A549 (cell line): ENCODE measurements around the gene FRMD3. TPM values are rescaled to one million over a fixed set of nuclear protein-coding genes. Genes with fewer than 3 reads are reported as not detected.

Source experiments
- ATAC-seq, 2 experiments: fragments of 200-7000 bp in 1 of 2; fragments of >200 bp in 1 of 2; cut with Nextera tagmentation in 1 of 2; cut with Tn5 transposase in 1 of 2; 3 replicates each; pipeline versions ENCODE4 v1.8.0 to v1.9.1; 2018 to 2020; ENCODE audit warnings: mild to moderate bottlenecking in 1 of 2, moderate library complexity in 1 of 2
- CTCF ChIA-PET: fragments of 300-600 bp; sonication (Branson Sonifier 250); formaldehyde crosslinking; extraction: SDS; loops from one replicate; lab custom pipeline; 2021; ENCODE audit warnings: antibody characterized with exemption, inconsistent platforms; lab: Yijun Ruan, JAX
- POLR2A ChIA-PET: fragments of 350-600 bp; formaldehyde crosslinking; extraction: SDS; loops from one replicate; lab custom pipeline; 2021; ENCODE audit warnings: antibody characterized with exemption, inconsistent platforms; lab: Yijun Ruan, JAX
- DNase-seq, 2 experiments: peaks; one replicate each; pipeline versions ENCODE4 v3.0.0 to v3.0.0-alpha.2; 2011 to 2016; ENCODE audit warnings: low read depth in 1 of 2, low spot score in 1 of 2
- FAIRE-seq: peaks from 2 replicates; lab custom pipeline; 2011; peaks lifted over from hg19 to GRCh38; lab: Jason Lieb, UNC
- H3K27ac ChIP-seq, 2 experiments: fragments of >200 bp; sonication (Bioruptor Twin); formaldehyde crosslinking; 3 replicates each; pipeline ENCODE4 v1.5.1; 2016 to 2017
- H3K4me1 ChIP-seq: fragments of >200 bp; sonication (Bioruptor Twin); formaldehyde crosslinking; 3 replicates; pipeline ENCODE4 v1.6.1; 2016
- H3K4me2 ChIP-seq: fragments of >200 bp; sonication (Bioruptor Twin); formaldehyde crosslinking; 3 replicates; pipeline ENCODE4 v1.6.1; 2016
- H3K4me3 ChIP-seq: fragments of >200 bp; sonication (Bioruptor Twin); formaldehyde crosslinking; 3 replicates; pipeline ENCODE4 v1.5.1; 2016
- H3K9me3 ChIP-seq: fragments of >200 bp; sonication (Bioruptor Twin); formaldehyde crosslinking; 3 replicates; pipeline ENCODE4 v1.6.1; 2016
- CBX2 ChIP-seq: fragments of 200-600 bp; sonication (generic); IDR thresholded peaks from 2 replicates; pipeline ENCODE4 v1.6.1; 2016; ENCODE audit warnings: low read depth, mild to moderate bottlenecking, borderline replicate concordance
- EP300 ChIP-seq, 2 experiments: fragments of >200 bp; sonication (Bioruptor Twin); formaldehyde crosslinking; IDR thresholded peaks; 2 replicates in 1 of 2; 3 replicates in 1 of 2; pipeline ENCODE4 v1.6.1; 2016 to 2017
- FOSB ChIP-seq: fragments of 250-450 bp; sonication (Bioruptor Pico); IDR thresholded peaks from 2 replicates; pipeline ENCODE4 v1.5.0; 2020; ENCODE audit warnings: mild to moderate bottlenecking, moderate library complexity
- GATA3 ChIP-seq: IDR thresholded peaks from 2 replicates; pipeline ENCODE4 v1.6.1; 2012; ENCODE audit warnings: borderline replicate concordance
- HEYL ChIP-seq: fragments of 250-450 bp; sonication (Bioruptor Pico); IDR thresholded peaks from 2 replicates; pipeline ENCODE4 v1.8.0; 2021; ENCODE audit warnings: mild to moderate bottlenecking, moderate library complexity
- JUNB ChIP-seq: fragments of >200 bp; sonication (Bioruptor Twin); formaldehyde crosslinking; IDR thresholded peaks from 2 replicates; pipeline ENCODE4 v1.6.1; 2016
- MAFK ChIP-seq: fragments of 450-650 bp; IDR thresholded peaks from 2 replicates; pipeline ENCODE4 v1.6.1; 2014; ENCODE audit not compliant: partially characterized antibody
- MAZ ChIP-seq: fragments of 150-350 bp; IDR thresholded peaks from 2 replicates; pipeline ENCODE4 v1.6.1; 2014; ENCODE audit warnings: antibody characterized with exemption, low read depth, low read length, borderline replicate concordance
- PHF8 ChIP-seq: fragments of 200-600 bp; sonication (generic); IDR thresholded peaks from 2 replicates; pipeline ENCODE4 v1.6.1; 2016; ENCODE audit warnings: low read depth, mild to moderate bottlenecking, antibody characterized with exemption, moderate library complexity, borderline replicate concordance
- RARB ChIP-seq: fragments of 250-450 bp; sonication (Bioruptor Pico); IDR thresholded peaks from 2 replicates; pipeline ENCODE4 v1.8.0; 2021; ENCODE audit warnings: mild to moderate bottlenecking, moderate library complexity
- RCOR1 ChIP-seq: fragments of 150-350 bp; IDR thresholded peaks from 2 replicates; pipeline ENCODE4 v1.6.1; 2014; ENCODE audit warnings: antibody characterized with exemption, low read length, low read depth
- SREBF2 ChIP-seq: fragments of 450-650 bp; IDR thresholded peaks from 2 replicates; pipeline ENCODE4 v1.6.1; 2014; ENCODE audit warnings: mild to moderate bottlenecking, moderate library complexity
- TFCP2L1 ChIP-seq: fragments of 250-450 bp; sonication (Bioruptor Pico); IDR thresholded peaks from 2 replicates; pipeline ENCODE4 v1.5.0; 2021; ENCODE audit warnings: mild to moderate bottlenecking
- WGBS: methylation state at CpG from one replicate; pipeline ENCODE4 v1.1.6; 2017; ENCODE audit errors: missing lambda C conversion rate; 5-methylcytosine and 5-hydroxymethylcytosine counted together
- polyA plus RNA-seq, 4 experiments: library from polyadenylated mRNA; depleted of rRNA in 3 of 4; stranded (reverse); fragments of >200 nt; fragmentation: RNase III in 1 of 4; extraction: RNeasy Plus Mini Kit Qiagen cat#74134 plus additional on column Dnase treatment in 1 of 4; gene quantifications; 2 replicates in 3 of 4; 3 replicates in 1 of 4; pipeline ENCODE4 v1.2.3, GENCODE V29; 2011 to 2017
- TF ChIP-seq, protein P1 (sequence below): fragments of 250-450 bp; sonication (Bioruptor Pico); IDR thresholded peaks from 2 replicates; pipeline ENCODE4 v1.5.0; 2020; ENCODE audit warnings: low read depth, mild to moderate bottlenecking, moderate library complexity
- TF ChIP-seq, protein P2 (sequence below): fragments of 200-600 bp; sonication (generic); IDR thresholded peaks from 2 replicates; pipeline ENCODE4 v1.6.1; 2016; ENCODE audit warnings: antibody characterized with exemption, mild to moderate bottlenecking, moderate library complexity
- TF ChIP-seq, protein P3 (sequence below): fragments of >200 bp; sonication (Bioruptor Twin); formaldehyde crosslinking; IDR thresholded peaks from 3 replicates; pipeline ENCODE4 v1.6.1; 2016
- TF ChIP-seq, protein P4 (sequence below): IDR thresholded peaks from 2 replicates; pipeline ENCODE4 v1.6.1; 2012
- TF ChIP-seq, protein P5 (sequence below): fragments of 450-650 bp; IDR thresholded peaks from 2 replicates; pipeline ENCODE4 v1.6.1; 2014; ENCODE audit warnings: antibody characterized with exemption
- TF ChIP-seq, protein P6 (sequence below): fragments of 150-350 bp; IDR thresholded peaks from 2 replicates; pipeline ENCODE4 v1.6.1; 2014; ENCODE audit warnings: low read depth, mild to moderate bottlenecking, low read length
- TF ChIP-seq, protein P7 (sequence below): fragments of >200 bp; sonication (Bioruptor Twin); formaldehyde crosslinking; IDR thresholded peaks from 3 replicates; pipeline ENCODE4 v1.5.1; 2016

FRMD3 gene
- polyA plus RNA-seq, 2 of the 4 experiments (the other 2 are of a cell fraction), result 1.7 to 3.3 TPM

DNA sequence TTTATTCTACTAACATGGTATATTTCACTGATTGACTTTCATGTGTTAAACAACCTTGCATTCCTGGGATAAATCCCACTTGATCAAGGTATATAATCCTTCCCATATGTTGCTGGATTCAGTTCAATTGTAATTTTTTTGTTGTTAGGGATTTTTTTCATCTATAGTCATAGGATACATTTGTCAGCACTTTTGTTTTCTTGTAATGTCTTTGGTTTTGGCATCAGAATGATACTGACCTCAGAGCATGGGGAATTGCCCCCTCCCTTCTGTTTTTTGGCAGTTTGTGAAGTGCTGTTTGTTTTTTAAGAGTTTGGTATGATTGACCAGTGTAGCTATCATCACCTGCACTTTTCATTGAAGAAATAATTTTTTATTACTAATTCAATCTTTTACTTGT is 298.5 kb downstream of the FRMD3 start (continued):
- TF ChIP-seq, protein P1, sequence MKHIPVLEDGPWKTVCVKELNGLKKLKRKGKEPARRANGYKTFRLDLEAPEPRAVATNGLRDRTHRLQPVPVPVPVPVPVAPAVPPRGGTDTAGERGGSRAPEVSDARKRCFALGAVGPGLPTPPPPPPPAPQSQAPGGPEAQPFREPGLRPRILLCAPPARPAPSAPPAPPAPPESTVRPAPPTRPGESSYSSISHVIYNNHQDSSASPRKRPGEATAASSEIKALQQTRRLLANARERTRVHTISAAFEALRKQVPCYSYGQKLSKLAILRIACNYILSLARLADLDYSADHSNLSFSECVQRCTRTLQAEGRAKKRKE (CRISPR knock-in tag), result no peak

DNA sequence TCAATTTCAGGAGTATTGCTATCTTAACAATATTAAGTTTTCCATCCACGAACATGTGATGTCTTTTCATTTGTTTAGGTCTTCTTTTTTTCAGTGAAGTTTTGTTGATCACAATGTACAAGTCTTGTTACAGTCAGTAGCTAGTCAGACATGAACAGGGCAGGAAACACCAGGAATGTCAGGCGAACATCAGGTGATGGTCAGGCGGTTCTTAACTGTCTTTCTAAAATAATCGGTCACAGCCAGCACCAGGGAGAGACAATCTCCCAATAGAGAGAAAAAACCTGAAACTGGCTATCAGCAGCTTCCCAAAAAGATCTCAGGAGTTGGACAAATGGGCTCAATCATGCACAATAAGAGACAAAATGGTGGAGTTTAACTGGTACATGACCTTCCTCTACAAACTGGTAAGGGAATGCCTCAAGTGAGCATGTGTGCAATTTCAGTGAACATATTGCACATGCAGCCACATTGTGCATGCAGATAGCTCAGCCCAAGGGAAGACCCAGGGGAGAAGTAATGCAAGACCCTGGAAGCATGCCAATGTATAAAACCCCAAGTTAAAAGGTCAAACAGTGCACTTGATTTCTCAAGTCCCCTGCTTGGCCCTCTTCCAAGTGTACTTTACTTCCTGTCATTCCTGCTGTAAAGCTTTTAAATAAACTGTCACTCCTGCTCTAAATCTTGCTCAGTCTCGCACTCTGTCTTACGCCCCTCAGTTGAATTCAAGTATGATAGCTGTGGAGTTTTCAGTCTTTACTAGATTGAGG is 299.1 kb downstream of the FRMD3 start:
- Histone ChIP-seq H3K4me1 (peaks cover 14% of the 10 kb centered on the region; the same call in 1 of the 3 replicates), H3K4me2 (0 out of 3 replicates have a peak overlapping the region, but pooled peaks have one; percentile 3), H3K9me3 (no peaks in the 10 kb centered on the region), H3K27ac (no peak overlapping the region), H3K4me3 (no peak overlapping the region)
- ChIA-PET POLR2A (no interaction called here), CTCF (no interaction called here)
- FAIRE-seq, result no peak
- no peak for ATAC-seq
- TF ChIP-seq EP300 (IDR thresholded peaks at IDR 0.05) (no peak), MAFK (no peak), PHF8 (no peak), RCOR1 (no peak), SREBF2 (no peak), RARB (CRISPR knock-in tag) (no peak), CBX2 (no peak), JUNB (no peak), TFCP2L1 (CRISPR knock-in tag) (no peak), MAZ (no peak), HEYL (CRISPR knock-in tag) (no peak), GATA3 (no peak), FOSB (CRISPR knock-in tag) (no peak)
- TF ChIP-seq, protein P2, sequence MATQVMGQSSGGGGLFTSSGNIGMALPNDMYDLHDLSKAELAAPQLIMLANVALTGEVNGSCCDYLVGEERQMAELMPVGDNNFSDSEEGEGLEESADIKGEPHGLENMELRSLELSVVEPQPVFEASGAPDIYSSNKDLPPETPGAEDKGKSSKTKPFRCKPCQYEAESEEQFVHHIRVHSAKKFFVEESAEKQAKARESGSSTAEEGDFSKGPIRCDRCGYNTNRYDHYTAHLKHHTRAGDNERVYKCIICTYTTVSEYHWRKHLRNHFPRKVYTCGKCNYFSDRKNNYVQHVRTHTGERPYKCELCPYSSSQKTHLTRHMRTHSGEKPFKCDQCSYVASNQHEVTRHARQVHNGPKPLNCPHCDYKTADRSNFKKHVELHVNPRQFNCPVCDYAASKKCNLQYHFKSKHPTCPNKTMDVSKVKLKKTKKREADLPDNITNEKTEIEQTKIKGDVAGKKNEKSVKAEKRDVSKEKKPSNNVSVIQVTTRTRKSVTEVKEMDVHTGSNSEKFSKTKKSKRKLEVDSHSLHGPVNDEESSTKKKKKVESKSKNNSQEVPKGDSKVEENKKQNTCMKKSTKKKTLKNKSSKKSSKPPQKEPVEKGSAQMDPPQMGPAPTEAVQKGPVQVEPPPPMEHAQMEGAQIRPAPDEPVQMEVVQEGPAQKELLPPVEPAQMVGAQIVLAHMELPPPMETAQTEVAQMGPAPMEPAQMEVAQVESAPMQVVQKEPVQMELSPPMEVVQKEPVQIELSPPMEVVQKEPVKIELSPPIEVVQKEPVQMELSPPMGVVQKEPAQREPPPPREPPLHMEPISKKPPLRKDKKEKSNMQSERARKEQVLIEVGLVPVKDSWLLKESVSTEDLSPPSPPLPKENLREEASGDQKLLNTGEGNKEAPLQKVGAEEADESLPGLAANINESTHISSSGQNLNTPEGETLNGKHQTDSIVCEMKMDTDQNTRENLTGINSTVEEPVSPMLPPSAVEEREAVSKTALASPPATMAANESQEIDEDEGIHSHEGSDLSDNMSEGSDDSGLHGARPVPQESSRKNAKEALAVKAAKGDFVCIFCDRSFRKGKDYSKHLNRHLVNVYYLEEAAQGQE, result no peak
- TF ChIP-seq, protein P3, sequence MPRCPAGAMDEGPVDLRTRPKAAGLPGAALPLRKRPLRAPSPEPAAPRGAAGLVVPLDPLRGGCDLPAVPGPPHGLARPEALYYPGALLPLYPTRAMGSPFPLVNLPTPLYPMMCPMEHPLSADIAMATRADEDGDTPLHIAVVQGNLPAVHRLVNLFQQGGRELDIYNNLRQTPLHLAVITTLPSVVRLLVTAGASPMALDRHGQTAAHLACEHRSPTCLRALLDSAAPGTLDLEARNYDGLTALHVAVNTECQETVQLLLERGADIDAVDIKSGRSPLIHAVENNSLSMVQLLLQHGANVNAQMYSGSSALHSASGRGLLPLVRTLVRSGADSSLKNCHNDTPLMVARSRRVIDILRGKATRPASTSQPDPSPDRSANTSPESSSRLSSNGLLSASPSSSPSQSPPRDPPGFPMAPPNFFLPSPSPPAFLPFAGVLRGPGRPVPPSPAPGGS, result no peak
- TF ChIP-seq, protein P4, sequence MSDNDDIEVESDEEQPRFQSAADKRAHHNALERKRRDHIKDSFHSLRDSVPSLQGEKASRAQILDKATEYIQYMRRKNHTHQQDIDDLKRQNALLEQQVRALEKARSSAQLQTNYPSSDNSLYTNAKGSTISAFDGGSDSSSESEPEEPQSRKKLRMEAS, result no peak
- TF ChIP-seq, protein P5, sequence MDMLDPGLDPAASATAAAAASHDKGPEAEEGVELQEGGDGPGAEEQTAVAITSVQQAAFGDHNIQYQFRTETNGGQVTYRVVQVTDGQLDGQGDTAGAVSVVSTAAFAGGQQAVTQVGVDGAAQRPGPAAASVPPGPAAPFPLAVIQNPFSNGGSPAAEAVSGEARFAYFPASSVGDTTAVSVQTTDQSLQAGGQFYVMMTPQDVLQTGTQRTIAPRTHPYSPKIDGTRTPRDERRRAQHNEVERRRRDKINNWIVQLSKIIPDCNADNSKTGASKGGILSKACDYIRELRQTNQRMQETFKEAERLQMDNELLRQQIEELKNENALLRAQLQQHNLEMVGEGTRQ, result no peak
- TF ChIP-seq, protein P6, sequence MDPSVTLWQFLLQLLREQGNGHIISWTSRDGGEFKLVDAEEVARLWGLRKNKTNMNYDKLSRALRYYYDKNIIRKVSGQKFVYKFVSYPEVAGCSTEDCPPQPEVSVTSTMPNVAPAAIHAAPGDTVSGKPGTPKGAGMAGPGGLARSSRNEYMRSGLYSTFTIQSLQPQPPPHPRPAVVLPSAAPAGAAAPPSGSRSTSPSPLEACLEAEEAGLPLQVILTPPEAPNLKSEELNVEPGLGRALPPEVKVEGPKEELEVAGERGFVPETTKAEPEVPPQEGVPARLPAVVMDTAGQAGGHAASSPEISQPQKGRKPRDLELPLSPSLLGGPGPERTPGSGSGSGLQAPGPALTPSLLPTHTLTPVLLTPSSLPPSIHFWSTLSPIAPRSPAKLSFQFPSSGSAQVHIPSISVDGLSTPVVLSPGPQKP, result no peak
- TF ChIP-seq, protein P7, sequence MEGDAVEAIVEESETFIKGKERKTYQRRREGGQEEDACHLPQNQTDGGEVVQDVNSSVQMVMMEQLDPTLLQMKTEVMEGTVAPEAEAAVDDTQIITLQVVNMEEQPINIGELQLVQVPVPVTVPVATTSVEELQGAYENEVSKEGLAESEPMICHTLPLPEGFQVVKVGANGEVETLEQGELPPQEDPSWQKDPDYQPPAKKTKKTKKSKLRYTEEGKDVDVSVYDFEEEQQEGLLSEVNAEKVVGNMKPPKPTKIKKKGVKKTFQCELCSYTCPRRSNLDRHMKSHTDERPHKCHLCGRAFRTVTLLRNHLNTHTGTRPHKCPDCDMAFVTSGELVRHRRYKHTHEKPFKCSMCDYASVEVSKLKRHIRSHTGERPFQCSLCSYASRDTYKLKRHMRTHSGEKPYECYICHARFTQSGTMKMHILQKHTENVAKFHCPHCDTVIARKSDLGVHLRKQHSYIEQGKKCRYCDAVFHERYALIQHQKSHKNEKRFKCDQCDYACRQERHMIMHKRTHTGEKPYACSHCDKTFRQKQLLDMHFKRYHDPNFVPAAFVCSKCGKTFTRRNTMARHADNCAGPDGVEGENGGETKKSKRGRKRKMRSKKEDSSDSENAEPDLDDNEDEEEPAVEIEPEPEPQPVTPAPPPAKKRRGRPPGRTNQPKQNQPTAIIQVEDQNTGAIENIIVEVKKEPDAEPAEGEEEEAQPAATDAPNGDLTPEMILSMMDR, result no peak
- WGBS, result 61% methylated on average over 6 of the region's 6 CpGs
- DNase-seq, result peak in 1 of 2 experiments; percentile 12
